Fibroblast of skin of right quadriceps (primary cell): ENCODE data around the gene GRIP2.

Experiments
- DNase-seq: peaks from one replicate; pipeline ENCODE4 v3.0.0-alpha.2; 2013

GRIP2 gene

GRCh38 chr3:14463330-14464140, 76.6 kb downstream of the GRIP2 start:
- DNase-seq: no peak

GRCh38 chr3:14462738-14463137, 77.4 kb downstream of the GRIP2 start:
- DNase-seq: no peak

DNA sequence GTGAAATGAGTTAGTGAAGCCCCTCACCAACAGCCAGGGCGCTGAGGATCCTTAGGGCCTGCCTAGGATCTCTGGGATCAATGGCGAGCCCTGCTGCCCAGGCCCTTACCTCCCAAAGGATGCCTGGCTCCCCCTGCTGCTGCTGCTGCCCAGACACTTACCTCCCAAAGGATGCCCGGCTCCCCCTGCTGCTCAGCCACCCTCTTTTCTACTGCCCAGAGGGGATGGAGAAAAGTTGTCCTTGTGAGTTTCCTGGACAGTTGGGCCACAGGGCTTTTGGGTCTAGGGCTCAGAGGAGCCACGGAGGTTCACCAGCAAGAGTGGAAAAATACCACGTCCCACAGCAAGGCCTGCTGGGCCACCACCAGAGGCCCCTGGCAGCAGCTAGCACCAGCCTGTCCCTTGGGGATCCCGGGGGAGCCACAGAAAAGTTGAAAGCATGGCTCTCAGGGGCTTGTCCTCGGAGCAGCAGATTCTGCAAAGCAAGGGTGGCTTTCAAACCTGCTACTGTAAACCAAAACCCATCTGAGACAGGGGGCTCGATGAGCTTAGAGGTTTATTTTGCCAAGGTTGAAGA, 78.3 kb downstream of the GRIP2 start:
- DNase-seq: peak; percentile 63

DNA sequence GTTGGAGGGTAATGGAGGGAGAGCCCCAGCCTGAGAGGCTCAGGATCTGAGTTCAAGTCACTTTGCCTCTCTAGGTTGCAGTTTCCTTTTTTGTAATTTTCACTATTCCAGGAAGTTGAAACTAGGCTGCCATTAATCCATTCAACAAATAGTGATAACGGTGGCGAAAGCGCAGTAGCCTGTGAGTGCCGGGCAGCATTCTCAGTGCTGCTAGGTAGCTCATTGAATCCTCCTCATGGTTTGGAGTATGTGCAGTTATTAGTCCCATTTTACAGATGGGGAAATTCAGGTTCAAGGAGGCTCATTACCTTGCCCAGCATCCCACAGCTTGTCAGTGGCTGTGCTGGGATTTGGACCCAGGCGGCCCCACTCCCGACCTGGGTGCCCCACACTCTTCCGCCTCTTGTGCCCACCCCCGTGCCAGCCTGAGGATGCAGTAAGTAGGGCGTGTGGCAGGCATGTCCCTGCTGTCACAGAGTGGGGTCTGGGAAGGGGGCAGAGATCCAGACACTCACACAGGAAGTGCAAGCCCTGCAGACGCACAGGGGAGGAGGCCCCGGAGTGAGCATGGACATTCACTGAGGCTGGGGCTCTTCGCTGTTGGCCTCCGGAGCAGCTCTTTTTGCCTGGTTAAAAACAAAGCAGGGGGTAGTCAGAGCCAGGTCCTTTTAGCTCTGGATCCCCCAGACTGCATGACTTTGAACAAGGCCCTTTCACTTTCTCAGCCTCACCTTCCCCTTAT, 79.0 kb downstream of the GRIP2 start:
- no peak for DNase-seq

DNA sequence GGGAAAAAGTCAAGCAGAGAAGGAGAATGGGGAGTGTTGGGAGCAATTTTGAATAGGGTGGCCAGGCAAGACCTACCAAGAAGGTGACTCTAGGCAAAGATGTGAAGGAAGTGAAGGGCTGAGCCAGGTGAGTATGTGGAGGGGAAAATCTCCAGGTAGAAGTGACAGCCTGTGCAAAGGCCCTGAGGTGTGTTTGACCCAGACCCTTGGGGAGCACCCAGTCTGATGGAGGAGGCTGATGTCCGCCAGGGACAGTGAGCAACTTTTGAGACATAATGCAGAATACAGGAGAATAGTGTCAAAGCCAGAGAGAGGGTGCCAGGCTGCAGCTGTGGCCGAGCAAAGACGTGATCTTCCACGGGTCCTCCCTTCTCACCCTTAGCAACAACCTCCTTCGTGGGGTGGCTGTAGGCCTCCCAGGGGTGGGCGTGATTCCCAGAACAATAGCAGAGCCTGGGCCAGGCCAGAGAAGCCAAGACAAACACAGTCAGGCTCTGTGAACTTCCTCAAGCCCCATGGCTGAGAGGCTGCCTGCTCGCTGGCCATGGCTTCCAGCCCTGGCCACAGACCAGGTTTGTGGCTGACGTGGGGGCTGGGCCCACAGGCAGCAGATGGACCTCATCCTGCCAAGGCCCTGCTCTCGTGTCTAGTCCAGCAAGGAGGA, 79.7 kb downstream of the GRIP2 start:
- peak; percentile 75 for DNase-seq

GRCh38 chr3:14459787-14460186, 80.4 kb downstream of the GRIP2 start:
- no peak for DNase-seq

- DNase-seq: no peak
Observed at GRCh38 chr3:14459384-14459783, 80.8 kb downstream of the GRIP2 start.

- no peak for DNase-seq
Observed at GRCh38 chr3:14458434-14459275, 81.5 kb downstream of the GRIP2 start.

GRCh38 chr3:14457999-14458398, 82.1 kb downstream of the GRIP2 start:
- DNase-seq: no peak

GRCh38 chr3:14457481-14457880, 82.7 kb downstream of the GRIP2 start:
- no peak for DNase-seq

DNA sequence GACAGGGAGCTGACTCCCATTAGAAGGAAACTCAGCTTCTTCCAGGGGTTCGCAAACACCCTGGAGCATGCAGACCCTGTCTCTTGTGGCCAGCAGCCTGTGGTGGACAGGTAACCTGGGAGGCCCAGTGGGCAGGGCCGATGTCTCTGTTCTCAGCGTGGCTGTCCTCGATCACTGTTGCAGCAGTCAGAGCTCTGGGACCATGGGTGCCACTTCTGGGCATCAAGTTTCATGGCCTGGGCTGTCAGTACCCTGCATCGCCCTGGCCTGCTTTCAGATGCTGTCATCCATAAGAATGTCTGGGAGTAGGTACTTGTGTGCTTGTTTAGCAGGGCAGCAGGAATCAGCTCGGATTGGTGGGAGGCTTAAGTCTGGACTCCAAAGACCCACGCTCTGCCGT, 83.3 kb downstream of the GRIP2 start:
- no peak for DNase-seq

DNA sequence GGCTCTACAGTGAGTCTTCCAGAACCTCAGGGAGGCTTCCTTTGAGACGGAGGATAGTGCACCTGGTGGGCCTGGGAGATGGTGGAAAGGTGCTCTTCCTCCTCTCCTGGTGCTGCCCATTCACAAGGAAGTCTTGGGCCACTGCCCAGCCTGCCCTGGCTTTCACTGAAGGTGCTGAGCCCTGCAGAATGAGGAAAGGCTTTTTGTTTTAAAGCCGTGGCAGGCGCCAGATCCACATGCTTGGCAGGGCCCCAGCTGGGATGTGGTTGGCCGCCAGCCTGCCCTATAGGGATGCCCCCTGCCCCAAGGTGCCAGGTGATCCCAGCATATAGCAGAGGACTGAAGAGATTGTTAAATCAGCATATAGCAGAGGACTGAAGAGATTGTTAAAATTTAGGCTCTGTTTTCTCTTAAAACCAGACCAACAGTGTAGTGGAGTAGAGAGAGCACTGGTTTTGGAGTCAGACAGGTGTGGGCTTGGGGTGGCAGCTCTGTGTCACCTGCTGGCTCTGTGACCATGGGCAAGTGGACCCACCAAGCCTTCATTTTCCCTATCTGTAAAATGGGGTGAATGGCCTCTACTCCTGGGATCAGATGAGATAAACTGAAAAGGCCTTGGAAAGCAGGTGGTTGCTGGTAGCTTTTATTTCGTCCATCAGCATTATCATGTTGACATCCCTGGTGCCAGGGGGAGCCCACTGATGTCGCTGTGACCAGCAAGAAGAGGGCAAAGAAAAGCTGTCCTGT, 84.4 kb downstream of the GRIP2 start:
- no peak for DNase-seq

- DNase-seq: no peak
Observed at GRCh38 chr3:14454639-14455310, 85.4 kb downstream of the GRIP2 start.

- DNase-seq: no peak
Observed at GRCh38 chr3:14453876-14454638, 86.1 kb downstream of the GRIP2 start.

- DNase-seq: peak; percentile 96
Observed at GRCh38 chr3:14452740-14453710, 87.1 kb downstream of the GRIP2 start.

- peak; percentile 75 for DNase-seq
Observed at GRCh38 chr3:14451844-14452739, 88.0 kb downstream of the GRIP2 start.

- no peak for DNase-seq
Observed at GRCh38 chr3:14450922-14451606, 89.1 kb downstream of the GRIP2 start.
